Activated T-cell treated with anti-CD3 and anti-CD28 coated beads for 48 hours (primary cell): ENCODE measurements around the gene PRSS56.
A peak's percentile ranks its signal among the peaks of the same experiment; 100 is the strongest.
"Not testable (repeated sequence)": the region's sequence is repeated elsewhere in the genome, so short reads cannot be mapped to it uniquely, and the experiment has no call there.

Source experiments
- DNase-seq: peaks from one replicate; pipeline ENCODE4 v3.0.0-alpha.2; 2020; ENCODE audit warnings: low read depth

PRSS56 gene

GRCh38 chr2:232541961-232542714 lies 21.9 kb downstream of the PRSS56 start:
- DNase-seq: no peak

- DNase-seq: no peak
Observed at GRCh38 chr2:232542715-232543467, 22.7 kb downstream of the PRSS56 start.

- DNase-seq: no peak
Observed at GRCh38 chr2:232543491-232543890, 23.3 kb downstream of the PRSS56 start.

- no peak for DNase-seq
Observed at GRCh38 chr2:232543928-232544631, 23.9 kb downstream of the PRSS56 start.

GRCh38 chr2:232544674-232545073 lies 24.5 kb downstream of the PRSS56 start:
- DNase-seq: no peak

- DNase-seq: no peak
Observed at GRCh38 chr2:232545511-232546375, 25.6 kb downstream of the PRSS56 start.

- no peak for DNase-seq
Observed at GRCh38 chr2:232547991-232548390, 27.8 kb downstream of the PRSS56 start.

GRCh38 chr2:232549655-232550353 lies 29.6 kb downstream of the PRSS56 start:
- DNase-seq: no peak

GRCh38 chr2:232550354-232551249 lies 30.4 kb downstream of the PRSS56 start, which contains the start of the genes EIF4E2 and TIGD1:
EIF4E2 (plus strand) TSS chr2:232550689; CDS start chr2:232550725, 36 bp downstream.
TIGD1 (minus strand) TSS chr2:232550557; CDS start chr2:232549882, 675 bp downstream.
- peak; percentile 91 for DNase-seq

GRCh38 chr2:232551250-232551638 lies 31.1 kb downstream of the PRSS56 start:
- no peak for DNase-seq

- no peak for DNase-seq
Observed at GRCh38 chr2:232551776-232552175, 31.6 kb downstream of the PRSS56 start.

- no peak for DNase-seq
Observed at GRCh38 chr2:232556426-232556825, 36.2 kb downstream of the PRSS56 start.

- no peak for DNase-seq
Observed at GRCh38 chr2:232562515-232563151, 42.4 kb downstream of the PRSS56 start.

GRCh38 chr2:232563580-232563979 lies 43.4 kb downstream of the PRSS56 start:
- DNase-seq: no peak

- DNase-seq: no peak
Observed at GRCh38 chr2:232567721-232568120, 47.5 kb downstream of the PRSS56 start.

GRCh38 chr2:232568161-232568560 lies 48.0 kb downstream of the PRSS56 start:
- DNase-seq: no peak

GRCh38 chr2:232569541-232569940 lies 49.4 kb downstream of the PRSS56 start:
- DNase-seq: no peak

GRCh38 chr2:232570481-232570880 lies 50.3 kb downstream of the PRSS56 start:
- not testable (repeated sequence) for DNase-seq

GRCh38 chr2:232571026-232571474 lies 50.9 kb downstream of the PRSS56 start:
- no peak for DNase-seq
